Spleen (tissue), 11 donors: ENCODE data around the gene PUSL1. TPM values are rescaled to one million over a fixed set of nuclear protein-coding genes. Genes with fewer than 3 reads are reported as not detected.

ENCODE experiments used
- DNase-seq: peaks from one replicate; pipeline ENCODE4 v3.0.0-alpha.2; 2020
- H3K27ac ChIP-seq, 8 donors: fragments of 200-600 bp; sonication (generic) in 7 of 8; 1 replicate in 4 of 8; 2 replicates in 4 of 8; pipeline versions ENCODE4 v1.5.0 to v1.8.0; 2016 to 2021; ENCODE audit warnings: inconsistent platforms in 4 of 8, mild to moderate bottlenecking in 4 of 8, moderate library complexity in 1 of 8
- H3K27me3 ChIP-seq, 7 donors: fragments of 200-600 bp; sonication (generic) in 6 of 7; replicated peaks in 1 of 7; 1 replicate in 4 of 7; 2 replicates in 3 of 7; pipeline versions ENCODE4 v1.5.0 to v1.8.0; 2016 to 2021; ENCODE audit warnings: inconsistent platforms in 3 of 7, mild to moderate bottlenecking in 1 of 7
- H3K36me3 ChIP-seq, 6 donors: fragments of 200-600 bp; sonication (generic) in 5 of 6; 1 replicate in 4 of 6; 2 replicates in 2 of 6; pipeline versions ENCODE4 v1.5.0 to v1.8.0; 2016 to 2021; ENCODE audit warnings: inconsistent platforms in 2 of 6
- H3K4me1 ChIP-seq, 6 donors: fragments of 200-600 bp; sonication (generic) in 5 of 6; 1 replicate in 3 of 6; 2 replicates in 3 of 6; pipeline versions ENCODE4 v1.5.0 to v1.8.0; 2016 to 2021; ENCODE audit warnings: inconsistent platforms in 3 of 6
- H3K4me3 ChIP-seq, 8 donors: fragments of 200-600 bp; sonication (generic) in 7 of 8; 1 replicate in 4 of 8; 2 replicates in 4 of 8; pipeline versions ENCODE4 v1.5.0 to v1.8.0; 2016 to 2021; ENCODE audit warnings: inconsistent platforms in 4 of 8, mild to moderate bottlenecking in 4 of 8, moderate library complexity in 2 of 8
- H3K9me3 ChIP-seq, 8 donors: fragments of 200-600 bp; sonication (generic) in 7 of 8; 1 replicate in 4 of 8; 2 replicates in 4 of 8; pipeline versions ENCODE4 v1.5.0 to v1.8.0; 2016 to 2021; ENCODE audit warnings: inconsistent platforms in 4 of 8
- POLR2A ChIP-seq, 3 donors: fragments of 450-650 bp; IDR thresholded peaks; one replicate each; pipeline ENCODE4 v1.5.1; 2017; ENCODE audit warnings: antibody characterized with exemption in 3 of 3, mild to moderate bottlenecking in 1 of 3
- POLR2AphosphoS5 ChIP-seq, 3 donors: sonication (generic); formaldehyde crosslinking; IDR thresholded peaks; one replicate each; pipeline ENCODE4 v1.5.1; 2017; ENCODE audit warnings: antibody characterized with exemption in 3 of 3
- WGBS, 5 donors: extraction: QIAGEN DNeasy Blood & Tissue Kit in 3 of 5; methylation state at CpG; one replicate each; pipeline versions ENCODE4 v1.1.5 to v1.1.7; 2013 to 2018; 5-methylcytosine and 5-hydroxymethylcytosine counted together
- intact Hi-C: fragments of 100-400 bp; cut with DNase I; formaldehyde crosslinking; loops from one replicate; pipeline ENCODE4 v1.15.0; 2023; ENCODE audit warnings: low total_unique reads
- polyA plus RNA-seq, 3 donors: library from polyadenylated mRNA; stranded (reverse); fragments of 200-250 nt; gene quantifications; one replicate each; pipeline ENCODE4 v1.2.1, GENCODE V29; 2013
- total RNA-seq, 7 donors: library from RNA; depleted of rRNA in 3 of 7; stranded (reverse); fragments of >200 nt in 3 of 7; fragmentation: NEBNext Ultra II Directional in 4 of 7; extraction: Animal tissue kit (Norgen Biotek cat#: 25700) in 4 of 7; gene quantifications; one replicate each; pipeline versions ENCODE4 v1.1.0 to v1.2.1, GENCODE V29; 2016 to 2021
- TF ChIP-seq, protein P1 (sequence below), 11 experiments: fragments of 200-600 bp in 7 of 11; fragments of 450-650 bp in 4 of 11; sonication (generic) in 4 of 11; IDR thresholded peaks in 8 of 11; conservative IDR thresholded peaks in 3 of 11; 1 replicate in 7 of 11; 2 replicates in 4 of 11; pipeline versions ENCODE4 v1.4.0 to v1.8.0; 2016 to 2021; ENCODE audit warnings: antibody characterized with exemption in 11 of 11, inconsistent platforms in 4 of 11, mild to moderate bottlenecking in 1 of 11
- donor health status: healthy with polysubstance abuse.
- donor health status: DM: no; HTN: no; CAD: no; lungs with moderate emphysema.
- donor health status: DM: no; HTN: no; CAD: no.
- donor health status: Bipolar disorder and iron deficiency.
- donor health status: healthy.
- donor health status: DM: no; HTN: no; CAD: no.
- donor health status: DM: yes; HTN: yes; CAD: no.

PUSL1 gene
- total and polyA plus RNA-seq, 10 donors = 9.8 to 22.9 (median 12.8) TPM

DNA sequence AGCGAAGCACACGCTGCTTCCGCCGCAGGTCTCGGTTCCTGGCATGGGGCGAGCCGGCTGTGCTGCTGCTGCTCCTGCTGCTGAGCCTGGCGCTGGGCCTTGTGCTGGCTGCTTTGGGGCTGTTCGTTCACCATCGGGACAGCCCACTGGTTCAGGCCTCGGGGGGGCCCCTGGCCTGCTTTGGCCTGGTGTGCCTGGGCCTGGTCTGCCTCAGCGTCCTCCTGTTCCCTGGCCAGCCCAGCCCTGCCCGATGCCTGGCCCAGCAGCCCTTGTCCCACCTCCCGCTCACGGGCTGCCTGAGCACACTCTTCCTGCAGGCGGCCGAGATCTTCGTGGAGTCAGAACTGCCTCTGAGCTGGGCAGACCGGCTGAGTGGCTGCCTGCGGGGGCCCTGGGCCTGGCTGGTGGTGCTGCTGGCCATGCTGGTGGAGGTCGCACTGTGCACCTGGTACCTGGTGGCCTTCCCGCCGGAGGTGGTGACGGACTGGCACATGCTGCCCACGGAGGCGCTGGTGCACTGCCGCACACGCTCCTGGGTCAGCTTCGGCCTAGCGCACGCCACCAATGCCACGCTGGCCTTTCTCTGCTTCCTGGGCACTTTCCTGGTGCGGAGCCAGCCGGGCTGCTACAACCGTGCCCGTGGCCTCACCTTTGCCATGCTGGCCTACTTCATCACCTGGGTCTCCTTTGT is 25.3 kb downstream of the PUSL1 start:
- no peaks in the 10 kb centered on the region for H3K9me3 ChIP-seq
- H3K36me3 ChIP-seq = peaks cover 0 to 41% (median 10%) of the 10 kb centered on the region in 6 donors
- no peaks in the 10 kb centered on the region for H3K27me3 ChIP-seq
- H3K4me1 ChIP-seq = peaks cover 0 to 48% (median 26%) of the 10 kb centered on the region in 6 donors
- TF ChIP-seq, protein P1, sequence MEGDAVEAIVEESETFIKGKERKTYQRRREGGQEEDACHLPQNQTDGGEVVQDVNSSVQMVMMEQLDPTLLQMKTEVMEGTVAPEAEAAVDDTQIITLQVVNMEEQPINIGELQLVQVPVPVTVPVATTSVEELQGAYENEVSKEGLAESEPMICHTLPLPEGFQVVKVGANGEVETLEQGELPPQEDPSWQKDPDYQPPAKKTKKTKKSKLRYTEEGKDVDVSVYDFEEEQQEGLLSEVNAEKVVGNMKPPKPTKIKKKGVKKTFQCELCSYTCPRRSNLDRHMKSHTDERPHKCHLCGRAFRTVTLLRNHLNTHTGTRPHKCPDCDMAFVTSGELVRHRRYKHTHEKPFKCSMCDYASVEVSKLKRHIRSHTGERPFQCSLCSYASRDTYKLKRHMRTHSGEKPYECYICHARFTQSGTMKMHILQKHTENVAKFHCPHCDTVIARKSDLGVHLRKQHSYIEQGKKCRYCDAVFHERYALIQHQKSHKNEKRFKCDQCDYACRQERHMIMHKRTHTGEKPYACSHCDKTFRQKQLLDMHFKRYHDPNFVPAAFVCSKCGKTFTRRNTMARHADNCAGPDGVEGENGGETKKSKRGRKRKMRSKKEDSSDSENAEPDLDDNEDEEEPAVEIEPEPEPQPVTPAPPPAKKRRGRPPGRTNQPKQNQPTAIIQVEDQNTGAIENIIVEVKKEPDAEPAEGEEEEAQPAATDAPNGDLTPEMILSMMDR (IDR thresholded peaks at IDR 0.05 in 8 of 11, conservative IDR thresholded peaks at IDR 0.05 in 3 of 11) = no peak
- TF ChIP-seq POLR2AphosphoS5 (IDR thresholded peaks at IDR 0.05) (peak; percentile 21 to 59 (median 27)), POLR2A (IDR thresholded peaks at IDR 0.05) (no peak)
- 88 to 93% (median 89%) methylated on average over 5 to 36 of the region's 36 CpGs for WGBS, 5 donors
- intact Hi-C loops = no loop called here
- H3K27ac ChIP-seq = no peak overlapping the region
- H3K4me3 ChIP-seq = no peak overlapping the region
- no peak for DNase-seq

GRCh38 chr1:1334835-1335234 is 26.4 kb downstream of the PUSL1 start:
- intact Hi-C loops = no loop called here
- no peak overlapping the region for H3K4me3 ChIP-seq
- H3K36me3 ChIP-seq = peaks cover 0 to 45% (median 16%) of the 10 kb centered on the region in 6 donors
- no peaks in the 10 kb centered on the region for H3K9me3 ChIP-seq
- no peak overlapping the region for H3K27ac ChIP-seq
- H3K4me1 ChIP-seq = peaks cover 0 to 37% (median 16%) of the 10 kb centered on the region in 6 donors
- TF ChIP-seq POLR2AphosphoS5 (IDR thresholded peaks at IDR 0.05) = no peak
- TF ChIP-seq, protein P1 (IDR thresholded peaks at IDR 0.05 in 8 of 11, conservative IDR thresholded peaks at IDR 0.05 in 3 of 11) = no peak
- no peak for TF ChIP-seq POLR2A (IDR thresholded peaks at IDR 0.05)
- 74 to 87% (median 78%) methylated on average over 7 to 11 of the region's 11 CpGs for WGBS, 5 donors
- DNase-seq = no peak
- H3K27me3 ChIP-seq = no peaks in the 10 kb centered on the region

GRCh38 chr1:1335283-1335682 is 26.9 kb downstream of the PUSL1 start:
- Histone ChIP-seq H3K4me3 (no peak overlapping the region), H3K27ac (no peak overlapping the region), H3K9me3 (no peaks in the 10 kb centered on the region), H3K4me1 (peaks cover 0 to 32% (median 14%) of the 10 kb centered on the region in 6 donors), H3K27me3 (no peaks in the 10 kb centered on the region), H3K36me3 (peaks cover 0 to 50% (median 18%) of the 10 kb centered on the region in 6 donors)
- 57 to 79% (median 75%) methylated on average over 12 to 16 of the region's 16 CpGs for WGBS, 5 donors
- intact Hi-C loops = no loop called here
- TF ChIP-seq, protein P1 (IDR thresholded peaks at IDR 0.05 in 8 of 11, conservative IDR thresholded peaks at IDR 0.05 in 3 of 11) = no peak
- TF ChIP-seq POLR2AphosphoS5 (IDR thresholded peaks at IDR 0.05) (peak; percentile 20 to 58 (median 50)), POLR2A (IDR thresholded peaks at IDR 0.05) (no peak)
- DNase-seq = no peak

DNA sequence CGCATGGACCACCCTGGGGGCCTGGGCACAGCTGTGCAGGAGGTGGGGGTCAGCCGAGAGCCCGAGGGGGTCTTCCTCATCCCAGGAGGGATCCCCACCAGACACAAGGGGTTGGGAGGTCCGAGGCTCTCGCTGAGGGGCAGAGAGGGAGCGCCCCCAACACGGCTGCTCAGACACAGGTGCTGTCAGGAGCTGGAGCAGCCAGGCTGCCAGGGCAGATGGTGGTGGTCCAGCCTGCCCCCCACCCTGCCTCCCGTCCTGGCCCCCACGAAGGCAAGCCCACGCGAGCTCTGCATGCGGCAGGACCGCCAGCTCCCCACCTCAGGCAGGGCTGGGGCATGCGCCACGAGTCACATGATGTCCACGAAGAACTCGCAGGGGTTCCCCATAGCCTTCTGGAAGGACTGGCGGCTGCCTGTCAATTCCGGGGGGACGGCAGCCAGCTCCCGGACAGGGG is 27.4 kb downstream of the PUSL1 start:
- Histone ChIP-seq H3K9me3 (no peaks in the 10 kb centered on the region), H3K27me3 (no peaks in the 10 kb centered on the region), H3K4me1 (peaks cover 0 to 27% (median 11%) of the 10 kb centered on the region in 6 donors), H3K27ac (no peak overlapping the region), H3K4me3 (no peak overlapping the region), H3K36me3 (peaks cover 0 to 53% (median 19%) of the 10 kb centered on the region in 6 donors)
- TF ChIP-seq POLR2AphosphoS5 (IDR thresholded peaks at IDR 0.05) = no peak
- TF ChIP-seq, protein P1 (IDR thresholded peaks at IDR 0.05 in 8 of 11, conservative IDR thresholded peaks at IDR 0.05 in 3 of 11) = no peak
- TF ChIP-seq POLR2A (IDR thresholded peaks at IDR 0.05) = no peak
- intact Hi-C loops = no loop called here
- 60 to 93% (median 91%) methylated on average over 3 to 21 of the region's 21 CpGs for WGBS, 5 donors
- DNase-seq = no peak
